ENCODE measurements around the gene KRTAP4-16.
"Not testable (repeated sequence)": the region's sequence is repeated elsewhere in the genome, so short reads cannot be mapped to it uniquely, and the experiment has no call there.

- TF ChIP-seq CTCF (IDR thresholded peaks at IDR 0.05; ENCODE audit: insufficient read depth, low read length, poor library complexity, severe bottlenecking); EZH2phosphoT487 (conservative IDR thresholded peaks at IDR 0.05; ENCODE audit: low read length): not testable (repeated sequence)
Observed at GRCh38 chr17:41108728-41109386, 6.8 kb upstream of the KRTAP4-16 start.
